Muscle of back (tissue), 11 donors: ENCODE measurements around the gene ABCC8. TPM values are rescaled to one million over a fixed set of nuclear protein-coding genes. Genes with fewer than 3 reads are reported as not detected.
A peak's percentile ranks its signal among the peaks of the same experiment; 100 is the strongest.
"Not testable (repeated sequence)": the region's sequence is repeated elsewhere in the genome, so short reads cannot be mapped to it uniquely, and the experiment has no call there.

Experiments
- DNase-seq, 3 donors: peaks; one replicate each; pipeline versions ENCODE4 v3.0.0 to v3.0.0-alpha.2; 2013
- polyA plus RNA-seq, 10 donors: library from polyadenylated mRNA; unstranded; fragments of 120-200 nt; gene quantifications; one replicate each; pipeline ENCODE4 v1.2.1, GENCODE V29; 2013; ENCODE audit not compliant: insufficient read length in 10 of 10

ABCC8 gene
- polyA plus RNA-seq, 10 donors = 1.7 to 4.8 (median 2.4) TPM

DNA sequence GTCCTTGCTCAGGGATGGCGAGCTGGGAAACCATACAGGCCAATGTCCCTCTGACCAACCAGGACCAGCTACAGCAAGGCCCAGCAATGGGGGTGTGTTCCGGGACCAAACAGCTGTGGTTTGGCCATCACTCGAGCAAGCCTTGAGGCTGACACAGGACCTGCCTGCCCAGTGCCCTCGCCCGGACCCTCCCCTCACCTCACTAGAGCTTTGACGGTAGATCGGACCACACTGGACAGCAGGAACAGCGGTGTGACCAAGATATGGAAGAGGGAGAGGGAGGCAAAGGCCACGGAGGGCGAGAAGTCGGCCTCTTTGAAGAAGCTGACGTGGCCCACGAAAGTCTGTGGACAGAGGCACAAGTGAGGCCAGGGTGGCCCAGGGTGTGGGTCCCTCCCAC, 46.0 kb downstream of the ABCC8 start:
- no peak for DNase-seq

DNA sequence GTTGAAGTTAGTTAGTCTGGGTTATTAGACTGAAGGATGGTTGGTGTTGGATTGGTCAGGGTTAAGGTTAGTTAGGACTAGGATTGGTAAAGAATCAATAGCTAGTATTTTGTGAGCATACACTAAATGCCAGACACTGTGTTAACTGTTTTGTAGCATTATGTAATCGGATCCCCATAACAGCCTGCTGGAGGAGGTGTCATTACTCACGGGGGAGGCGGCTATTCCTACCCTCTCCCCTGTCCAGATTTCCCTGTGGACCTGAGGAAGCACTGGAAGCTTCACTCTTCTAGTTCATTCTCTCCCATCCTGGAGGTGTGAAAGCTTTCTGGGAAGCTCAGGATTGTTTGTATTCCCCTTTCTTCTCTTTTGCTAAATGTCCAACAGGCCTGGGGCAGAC, 47.7 kb downstream of the ABCC8 start:
- no peak for DNase-seq

DNA sequence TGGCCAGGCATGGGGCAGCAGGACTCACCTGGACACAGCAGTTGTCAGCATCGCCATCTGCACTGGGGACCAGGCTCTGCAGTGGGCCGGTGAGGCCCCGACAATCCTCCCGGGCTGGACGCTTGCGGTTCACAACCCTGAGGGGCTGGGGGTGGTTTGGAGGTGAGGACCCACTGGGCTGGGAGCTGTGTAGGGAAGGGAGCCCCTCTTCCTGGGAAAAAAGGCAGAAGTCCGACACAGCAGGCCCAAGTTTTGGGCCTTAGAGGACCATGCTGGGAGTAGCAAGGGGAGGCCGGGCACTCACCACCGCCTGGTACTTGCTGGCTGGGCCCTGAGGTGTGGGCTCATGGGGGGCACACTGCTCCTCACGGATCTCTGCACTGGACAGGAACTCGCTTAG, 48.4 kb downstream of the ABCC8 start:
- no peak for DNase-seq

DNA sequence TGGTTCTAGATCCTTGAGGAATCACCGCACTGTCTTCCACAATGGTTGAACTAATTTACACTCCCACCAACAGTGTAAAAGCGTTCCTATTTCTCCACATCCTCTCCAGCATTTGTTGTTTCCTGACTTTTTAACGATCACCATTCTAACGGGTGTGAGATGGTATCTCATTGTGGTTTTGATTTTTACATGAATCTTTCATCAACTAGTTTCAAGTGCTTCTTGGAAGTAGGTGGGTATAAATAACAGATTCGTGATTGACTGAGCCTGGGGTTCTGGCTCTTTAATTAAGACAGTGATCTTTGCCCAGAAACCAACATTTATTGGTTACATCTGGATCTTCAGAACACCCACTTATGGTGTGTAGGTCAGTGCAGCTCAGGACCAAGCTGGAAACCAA, 50.4 kb downstream of the ABCC8 start:
- DNase-seq = not testable (repeated sequence)

DNA sequence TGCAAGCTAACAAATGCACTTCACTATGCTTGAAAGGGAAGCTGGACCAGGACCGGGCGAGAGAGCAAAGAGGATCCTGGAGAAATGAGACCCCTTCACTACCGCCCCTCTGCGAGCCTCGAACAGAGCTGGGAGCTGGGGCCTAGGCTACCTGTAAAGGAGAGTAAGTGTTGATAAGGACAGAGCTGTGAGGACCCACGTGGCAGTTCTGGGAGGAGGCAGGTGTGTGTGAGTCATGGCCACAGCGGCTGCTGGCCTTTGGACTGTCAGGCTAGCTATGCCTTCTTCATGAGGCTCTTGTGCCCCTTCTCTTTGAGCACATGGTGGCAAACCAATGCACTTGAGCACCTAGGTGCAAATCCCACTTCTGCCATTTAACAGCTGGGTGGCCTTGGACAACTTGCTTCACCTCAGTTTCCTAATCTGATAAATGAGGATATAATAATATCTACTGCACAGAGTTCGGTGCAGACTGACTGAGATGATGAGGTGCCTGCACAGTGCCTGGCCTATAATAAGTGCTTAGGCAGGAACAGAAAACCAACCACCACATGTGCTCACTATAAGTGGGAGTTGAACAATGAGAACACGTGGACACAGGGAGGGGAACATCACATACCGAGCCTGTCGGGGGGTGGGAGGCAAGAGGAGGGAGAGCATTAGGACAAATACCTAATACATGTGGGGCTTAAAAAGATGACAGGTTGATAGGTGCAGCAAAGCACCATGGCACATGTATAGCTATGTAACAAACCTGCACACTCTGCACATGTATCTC, 52.9 kb downstream of the ABCC8 start:
- no peak for DNase-seq

DNA sequence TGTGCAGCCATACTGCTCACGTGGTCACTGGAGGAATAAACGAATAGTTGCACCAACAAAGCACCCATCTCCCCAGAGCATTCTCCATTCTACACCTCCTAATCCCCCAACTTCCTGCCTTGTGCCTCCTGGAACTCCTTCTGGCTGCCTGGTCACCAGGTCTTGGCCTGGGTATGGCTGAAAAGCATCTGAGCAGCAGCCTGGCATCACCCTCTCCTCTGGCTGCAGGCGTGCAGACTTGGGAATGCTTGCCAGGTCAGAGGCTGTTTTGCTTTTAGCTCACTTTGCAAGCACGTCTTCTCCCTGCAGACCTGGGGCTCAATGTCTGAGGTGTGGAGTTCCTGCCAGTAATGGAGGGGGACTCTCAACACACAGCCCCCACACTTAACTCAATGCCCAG, 54.9 kb downstream of the ABCC8 start:
- no peak for DNase-seq

DNA sequence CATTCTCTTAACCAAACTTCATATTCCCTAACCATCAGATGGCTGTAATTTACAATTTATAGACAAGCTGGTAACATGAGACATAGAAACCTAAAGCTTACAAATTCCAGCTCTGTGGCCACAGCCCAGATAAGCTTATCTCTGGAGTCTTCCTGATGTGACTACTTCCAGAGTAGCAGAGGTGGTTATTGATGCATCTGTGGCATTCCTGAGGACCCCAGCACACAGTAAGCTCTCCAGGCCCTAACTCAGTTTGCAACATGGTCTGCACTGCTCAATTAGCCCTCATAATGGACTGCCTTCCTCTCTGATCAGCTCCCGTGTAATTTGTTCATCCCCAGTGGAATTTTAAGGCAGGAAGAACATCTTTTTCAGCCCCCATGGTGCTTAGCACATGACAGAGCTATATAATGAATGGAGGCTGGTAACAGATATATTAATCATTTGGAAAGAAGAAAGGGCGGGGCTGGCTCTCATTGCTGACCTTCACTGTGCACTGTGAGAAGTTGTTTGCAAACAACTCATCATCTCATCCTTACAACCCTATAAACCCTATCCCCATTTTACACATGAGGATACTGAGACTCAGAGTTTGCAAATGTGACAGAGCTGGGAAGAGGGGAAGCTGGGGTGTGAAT, 58.1 kb downstream of the ABCC8 start:
- DNase-seq = no peak

DNA sequence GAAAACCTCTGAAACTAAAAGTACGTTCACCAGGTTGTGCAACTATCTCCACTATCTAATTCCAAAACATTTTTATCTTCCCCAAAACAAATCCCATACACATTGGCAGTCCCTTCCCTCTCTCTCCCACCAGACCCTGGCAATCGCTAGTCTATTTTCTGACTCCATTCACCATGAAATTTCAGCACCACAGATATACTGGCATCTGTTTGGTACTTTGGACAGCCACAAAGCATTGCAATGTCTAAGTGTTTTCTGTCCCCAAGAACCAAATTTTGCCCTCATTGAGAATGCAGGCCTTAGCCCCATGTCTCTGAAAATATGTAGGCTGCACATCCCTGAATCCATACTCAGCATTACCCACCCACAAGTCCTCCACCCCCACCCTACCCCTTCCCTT, 60.2 kb downstream of the ABCC8 start:
- DNase-seq = no peak

DNA sequence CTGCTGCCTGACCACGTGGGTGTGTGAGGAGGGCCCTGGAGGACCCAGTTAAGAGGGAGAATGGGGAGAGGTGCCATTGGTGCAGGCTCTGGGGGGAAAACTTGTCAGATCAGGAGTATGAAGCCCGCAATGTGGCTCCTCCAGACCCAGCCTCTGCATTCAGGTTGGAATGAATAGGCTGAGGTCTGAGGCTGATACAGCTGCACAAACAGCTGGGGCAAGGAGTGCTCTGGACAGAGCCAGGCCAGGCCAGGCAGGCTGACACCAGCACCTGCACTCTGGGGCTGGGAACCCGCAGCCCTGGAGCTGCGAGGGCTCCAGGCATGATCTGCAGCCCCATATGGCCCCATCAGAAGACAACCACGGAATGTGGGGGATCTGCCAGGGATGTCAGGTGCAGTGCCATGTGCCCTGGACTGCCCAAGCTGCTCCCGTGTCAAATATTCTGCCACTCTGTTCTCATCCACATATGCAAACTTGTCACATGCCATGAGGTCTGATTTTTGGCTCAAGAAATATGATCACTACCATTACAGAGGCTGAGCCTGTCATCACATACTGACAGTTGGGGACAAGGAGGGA, 61.0 kb downstream of the ABCC8 start:
- peak; percentile 30 to 52 (median 46) for DNase-seq

DNA sequence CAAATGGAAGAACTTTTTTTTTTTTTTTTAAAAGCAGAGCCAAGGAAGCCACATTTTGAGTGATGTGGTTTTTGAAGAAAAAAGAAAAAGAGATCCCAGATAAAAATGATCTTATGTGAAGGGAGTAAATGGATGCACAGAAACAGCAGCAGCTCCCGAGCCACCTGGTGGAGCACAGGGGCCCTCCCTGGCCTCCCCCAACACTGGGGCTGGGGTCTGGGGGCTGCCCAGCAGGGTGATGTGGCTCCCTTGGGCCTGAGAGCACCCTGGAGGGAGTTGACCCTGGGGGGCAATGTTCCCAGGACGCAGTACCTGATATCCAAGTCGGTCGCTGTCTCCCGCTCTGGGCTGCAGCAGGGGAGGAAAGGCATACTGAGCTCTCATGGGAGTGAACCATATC, 61.7 kb downstream of the ABCC8 start:
- DNase-seq = no peak

DNA sequence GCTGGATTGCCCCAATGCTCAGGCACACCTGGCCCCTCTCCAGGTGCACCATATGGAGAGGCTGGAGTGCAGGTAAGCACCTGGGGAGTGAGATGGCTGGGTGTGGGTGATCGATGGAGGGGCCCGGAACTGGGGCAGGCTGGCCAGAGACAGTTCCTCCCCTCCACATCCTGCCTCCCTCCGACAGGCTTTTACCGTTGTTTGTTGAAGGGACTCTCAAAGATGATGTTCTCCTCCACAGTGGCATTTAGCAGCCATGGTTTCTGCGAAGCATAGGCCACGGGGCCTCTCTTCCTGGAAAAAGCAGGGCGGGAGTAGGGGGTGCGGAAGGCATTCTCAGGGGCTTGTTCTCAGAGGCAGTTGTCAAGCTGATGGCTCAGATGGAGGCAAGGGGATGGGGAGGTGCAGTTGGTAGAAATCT, 62.3 kb downstream of the ABCC8 start:
- no peak for DNase-seq

DNA sequence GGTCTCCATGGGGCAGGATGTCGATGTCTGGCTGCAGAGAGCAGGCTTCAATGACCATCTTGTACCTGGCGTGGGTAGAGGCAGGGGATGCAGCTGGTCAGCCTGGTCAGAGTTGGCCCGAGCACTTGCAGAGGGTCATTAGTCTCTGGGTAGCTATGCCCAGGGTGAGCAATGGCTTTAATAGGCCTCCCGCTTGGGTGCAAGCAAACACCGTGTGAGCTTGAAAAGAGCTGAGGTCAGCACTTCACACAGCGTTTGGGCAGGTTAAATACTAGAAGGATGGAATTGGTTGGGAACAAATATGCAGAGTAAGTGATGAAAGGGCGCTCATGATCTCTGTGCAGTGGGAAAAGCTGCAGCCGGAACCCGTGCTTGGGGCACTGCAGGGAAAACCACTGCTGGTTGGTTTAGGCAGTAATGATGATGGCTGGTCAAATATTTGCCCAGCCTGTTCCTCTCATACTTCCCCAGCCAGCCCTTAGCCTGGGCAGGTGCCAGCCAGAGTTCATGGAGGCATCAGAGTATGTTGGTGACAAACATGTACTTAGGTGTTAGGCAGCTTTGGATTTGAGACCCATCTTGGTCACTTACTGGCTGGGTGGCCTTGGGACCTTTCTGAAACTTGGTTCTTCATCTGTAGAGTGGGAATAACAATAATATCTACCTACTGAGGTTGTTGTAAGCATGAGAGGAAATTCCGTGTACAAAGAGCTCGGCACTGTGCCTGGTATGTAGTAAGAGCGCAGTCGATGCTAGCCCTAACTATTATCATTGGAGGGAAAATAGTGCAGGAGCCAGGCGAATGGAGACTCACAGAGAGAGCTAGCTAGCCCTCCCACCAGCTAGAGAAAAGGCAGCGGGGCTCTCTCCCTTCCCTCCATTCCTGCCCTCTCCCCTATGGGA, 63.0 kb downstream of the ABCC8 start:
- no peak for DNase-seq

DNA sequence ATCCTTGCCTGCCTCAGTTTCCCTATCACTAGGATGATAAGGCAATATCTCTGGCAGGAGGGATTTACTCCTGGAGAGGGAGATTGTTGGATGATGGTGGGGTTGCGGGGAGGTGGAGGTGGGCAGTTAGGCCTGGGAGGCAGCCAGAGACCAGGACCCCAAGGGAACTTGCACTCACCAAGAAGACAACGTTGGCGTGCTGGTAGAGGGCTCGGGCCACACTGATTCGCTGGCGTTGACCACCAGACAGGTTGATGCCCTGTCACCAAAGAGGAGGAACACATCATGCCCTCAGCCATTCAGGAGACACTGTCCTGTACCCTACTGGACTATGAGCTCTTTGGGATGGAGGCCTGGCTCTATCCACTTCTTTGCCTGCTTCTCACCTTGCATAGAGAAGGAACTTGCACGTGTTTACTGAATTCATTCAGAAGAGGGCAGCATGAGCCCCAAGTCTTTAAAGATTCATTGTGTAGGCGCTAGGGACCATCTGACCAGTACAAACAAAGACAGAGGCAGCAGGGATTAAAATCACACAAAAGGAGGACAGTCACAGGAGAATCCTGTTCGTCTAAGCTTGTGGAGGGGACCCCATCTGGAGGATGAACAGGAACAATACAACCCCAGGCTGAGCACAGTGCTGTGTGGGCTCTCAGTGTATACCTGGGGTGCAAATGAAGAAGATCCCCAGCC, 64.0 kb downstream of the ABCC8 start:
- DNase-seq = no peak

DNA sequence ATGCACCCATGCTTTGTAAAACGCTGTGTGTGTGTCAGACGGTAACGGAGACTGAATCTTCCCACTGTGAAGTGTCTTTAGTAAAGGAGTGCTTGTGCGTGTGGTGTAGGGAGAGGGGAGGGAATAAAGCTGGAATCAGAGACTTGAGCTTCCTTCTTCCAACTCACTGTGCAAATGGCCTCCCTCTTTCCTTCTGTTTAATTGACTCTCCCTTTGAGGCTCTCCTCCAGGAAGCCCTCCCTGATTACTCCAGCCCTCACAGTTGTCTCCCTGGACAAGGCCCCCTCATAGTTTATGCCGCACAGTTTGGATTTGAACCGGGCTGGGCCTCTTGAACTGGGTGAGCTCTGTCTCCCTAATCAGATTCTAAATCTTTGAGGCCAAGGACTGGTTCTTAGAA, 65.2 kb downstream of the ABCC8 start:
- no peak for DNase-seq

DNA sequence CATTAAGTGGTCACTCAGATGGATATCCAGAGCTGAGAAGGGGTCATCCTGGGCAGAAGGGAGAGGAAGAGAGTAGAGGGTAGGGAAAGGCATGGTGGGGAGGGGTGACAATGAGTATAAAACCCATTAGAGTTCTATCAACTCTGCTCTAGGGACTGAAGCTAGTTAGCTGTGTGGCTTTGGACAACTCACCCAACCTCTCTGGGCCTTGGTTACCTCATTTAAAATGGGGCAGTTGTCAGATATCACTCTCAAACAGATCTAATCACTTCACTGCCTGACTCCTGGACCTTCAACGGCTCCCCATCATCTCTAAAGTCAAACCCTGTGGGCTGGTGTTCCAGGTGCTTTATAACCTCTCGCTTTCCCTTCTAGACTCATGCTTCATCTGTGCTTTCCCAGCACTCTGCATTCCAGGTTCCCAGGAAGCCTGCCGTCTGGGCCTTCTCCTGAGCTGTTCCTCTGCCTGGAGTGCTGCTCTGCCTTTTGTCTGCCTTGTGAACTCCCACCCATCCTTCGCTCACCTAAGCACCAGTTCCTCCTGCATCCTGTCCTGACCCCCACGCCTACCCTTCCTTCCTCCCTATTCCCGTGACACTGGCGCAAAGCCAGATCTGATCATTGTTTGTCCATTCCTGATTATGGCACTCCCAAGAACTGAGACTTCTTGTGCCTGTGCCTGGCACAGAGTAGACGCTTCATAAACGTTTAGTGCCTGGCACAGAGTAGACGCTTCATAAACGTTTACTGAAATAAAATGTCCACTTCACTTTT, 65.9 kb downstream of the ABCC8 start:
- DNase-seq = no peak

DNA sequence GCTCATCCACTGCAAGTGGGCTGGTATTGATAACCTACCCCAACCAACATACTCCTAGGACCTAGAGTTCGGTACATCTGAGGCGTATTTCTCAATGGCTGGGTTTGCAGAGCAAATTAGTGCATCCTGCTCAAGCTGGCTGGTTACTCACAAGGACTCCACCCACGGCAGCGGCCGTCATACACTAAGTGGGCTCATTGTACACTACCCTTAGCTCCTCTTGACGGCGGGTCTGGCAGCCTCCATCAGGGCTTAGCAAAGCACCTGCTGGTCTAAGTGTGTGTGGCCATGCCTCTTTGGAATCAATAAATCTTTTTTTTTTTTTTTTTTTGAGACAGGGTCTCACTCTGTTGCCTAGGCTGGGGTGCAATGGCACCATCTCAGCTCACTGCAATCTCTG, 68.0 kb downstream of the ABCC8 start:
- DNase-seq = no peak

DNA sequence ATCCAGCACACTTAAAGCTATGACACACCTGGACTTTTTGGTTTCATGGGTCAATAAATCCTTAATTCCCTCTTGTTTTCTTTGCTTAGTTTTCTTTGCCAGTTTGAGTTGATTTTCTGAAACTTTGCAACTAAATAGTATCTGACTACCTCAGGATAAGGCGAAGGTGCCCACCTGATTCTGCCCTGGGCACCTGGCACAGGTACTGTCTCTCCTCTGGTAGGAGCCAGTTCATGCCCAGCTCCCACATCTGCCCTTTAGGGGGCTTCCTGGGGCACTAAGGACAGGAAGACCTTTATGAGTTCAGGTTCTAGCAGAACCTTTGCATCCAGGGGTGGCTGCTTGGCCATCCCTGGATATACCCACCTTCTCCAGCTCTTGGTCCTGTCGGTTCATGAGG, 68.6 kb downstream of the ABCC8 start:
- DNase-seq = no peak

DNA sequence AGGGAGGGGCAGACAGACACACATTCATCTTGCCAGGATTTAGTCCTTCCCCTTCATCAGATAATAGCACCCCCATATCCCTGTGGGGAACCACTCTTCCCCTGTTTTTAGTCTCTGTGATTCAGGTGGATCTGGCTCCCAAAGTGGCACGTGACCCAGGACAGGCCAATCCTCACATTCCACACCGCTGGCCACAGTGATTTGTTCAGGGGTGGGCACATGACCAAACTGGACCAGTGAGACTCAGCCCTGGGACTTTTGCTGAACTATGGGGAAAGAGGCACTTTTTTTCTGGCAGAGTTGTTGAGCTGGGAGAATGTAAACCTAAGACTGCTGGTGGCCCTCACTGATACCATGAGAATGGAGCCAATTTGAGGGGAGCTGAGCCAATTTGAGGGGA, 69.1 kb downstream of the ABCC8 start:
- no peak for DNase-seq

DNA sequence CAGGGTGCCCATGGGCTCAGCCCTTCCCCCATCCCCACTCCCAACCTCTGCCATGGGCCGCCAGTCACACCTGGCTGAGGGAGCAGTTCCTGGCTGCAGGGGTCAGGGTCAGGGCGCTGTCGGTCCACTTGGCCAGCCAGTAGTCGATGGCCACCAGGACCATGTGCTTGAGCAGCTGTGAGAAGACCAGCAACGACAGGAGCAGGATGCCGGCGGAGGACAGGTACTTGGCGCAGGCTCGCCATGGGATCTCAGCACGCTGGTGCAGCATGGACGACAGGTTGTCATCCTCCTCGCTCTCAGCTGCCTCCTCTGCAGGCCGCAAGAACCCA, 69.9 kb downstream of the ABCC8 start:
- DNase-seq = no peak

DNA sequence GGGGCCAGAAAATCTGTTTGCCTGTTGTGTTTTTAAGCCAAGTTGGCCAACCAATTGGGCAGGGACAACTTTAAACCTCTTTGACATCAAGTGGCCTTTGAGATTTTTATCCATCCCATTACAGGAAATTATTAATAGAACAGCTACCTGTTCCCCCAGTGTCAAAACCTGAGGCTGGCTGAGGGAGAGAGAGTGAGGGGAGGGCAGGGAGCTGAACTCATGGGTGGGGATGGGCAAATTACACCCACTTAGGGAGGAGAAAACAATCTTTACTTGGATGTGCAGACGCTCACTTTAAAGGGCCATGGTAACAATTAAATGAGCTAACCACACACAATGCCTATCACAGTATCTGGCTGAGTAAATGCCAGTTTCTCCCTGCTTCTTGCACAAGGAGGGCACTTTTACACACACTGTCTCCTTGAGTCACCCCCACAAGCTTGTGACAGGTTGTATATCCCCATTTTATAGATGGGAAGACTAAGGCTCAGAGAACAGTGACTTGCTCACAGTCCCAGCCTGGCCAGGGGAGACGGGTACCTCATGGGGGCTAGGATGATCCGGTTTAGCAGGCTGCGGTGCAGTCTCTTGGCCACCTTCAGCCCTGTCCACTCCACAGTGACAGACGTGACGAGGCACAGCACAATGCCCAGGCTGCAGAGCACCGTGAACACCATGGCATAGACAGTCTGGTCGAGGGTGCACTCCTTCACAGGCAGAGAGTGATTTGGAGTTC, 70.4 kb downstream of the ABCC8 start:
- DNase-seq = no peak
